K562 (cell line): Measurements from ENCODE around the gene ZDHHC8. TPM values are rescaled to one million over a fixed set of nuclear protein-coding genes. Genes with fewer than 3 reads are reported as not detected.

ENCODE experiments used
- ERF ChIP-seq: fragments of 450-650 bp; formaldehyde crosslinking; IDR thresholded peaks from 2 replicates; pipeline ENCODE4 v1.4.0; 2020; ENCODE audit warnings: mild to moderate bottlenecking, mixed read lengths
- SMARCA5 ChIP-seq: fragments of 450-650 bp; IDR thresholded peaks from 2 replicates; pipeline ENCODE4 v1.6.1; 2016
- SRSF1 ChIP-seq: fragments of 200-400 bp; formaldehyde crosslinking; IDR thresholded peaks from 2 replicates; pipeline ENCODE4 v1.6.1; 2017; ENCODE audit warnings: mild to moderate bottlenecking, low read depth, low read length, moderate library complexity
- WHSC1 ChIP-seq: IDR thresholded peaks from one replicate; pipeline ENCODE4 v1.6.1; 2012; ENCODE audit warnings: low read length, control low read depth, inconsistent platforms
- ZNF263 ChIP-seq: sonication (generic); formaldehyde crosslinking; IDR thresholded peaks from 2 replicates; pipeline ENCODE4 v1.8.0; 2022; ENCODE audit warnings: mild to moderate bottlenecking, missing genetic modification reagents, borderline replicate concordance
- ZNF324 ChIP-seq: fragments of 250-450 bp; sonication (Bioruptor Pico); IDR thresholded peaks from 2 replicates; pipeline ENCODE4 v1.4.0; 2020; ENCODE audit warnings: mild to moderate bottlenecking
- ZNF695 ChIP-seq: fragments of 450-650 bp; formaldehyde crosslinking; IDR thresholded peaks from 2 replicates; pipeline ENCODE4 v1.4.0; 2020; ENCODE audit warnings: mild to moderate bottlenecking, moderate library complexity
- polyA plus RNA-seq, 8 experiments: library from polyadenylated mRNA; depleted of rRNA in 4 of 8; stranded (reverse) in 5 of 8; unstranded in 3 of 8; fragments of >200 nt; fragmentation: Nextera tagmentation in 2 of 8; fragmentation: Illumina TruSeq in 1 of 8; extraction: Ambion mirVana in 2 of 8; extraction: Trizol in 1 of 8; gene quantifications; 2 replicates each; pipeline versions ENCODE4 v1.2.1 to v1.2.3, GENCODE V29; 2011 to 2014; ENCODE audit warnings: inconsistent platforms in 1 of 8, missing spikeins in 1 of 8
- total RNA-seq, 7 experiments: library from RNA; depleted of rRNA in 6 of 7; stranded (reverse); fragments of >200 nt in 6 of 7; fragmentation: Illumina TruSeq in 2 of 7; extraction: Trizol in 2 of 7; gene quantifications; 2 replicates each; pipeline versions ENCODE4 v1.2.1 to v1.2.3, GENCODE V29; 2011 to 2021; ENCODE audit warnings: low replicate concordance in 1 of 7
- TF ChIP-seq, protein P1 (sequence below): fragments of 450-650 bp; formaldehyde crosslinking; IDR thresholded peaks from 2 replicates; pipeline ENCODE4 v1.4.0; 2020; ENCODE audit warnings: mild to moderate bottlenecking, moderate library complexity
- TF ChIP-seq, protein P2 (sequence below), 2 experiments: fragments of 450-650 bp in 1 of 2; sonication (generic) in 1 of 2; formaldehyde crosslinking; conservative IDR thresholded peaks; 2 replicates each; pipeline versions ENCODE4 v1.4.0 to v1.8.1; 2020 to 2022; ENCODE audit warnings: mild to moderate bottlenecking in 1 of 2, missing genetic modification reagents in 1 of 2
- TF ChIP-seq, protein P3 (sequence below): fragments of 250-450 bp; sonication (Bioruptor Pico); IDR thresholded peaks from 2 replicates; pipeline ENCODE4 v1.8.0; 2022; ENCODE audit warnings: inconsistent platforms, mild to moderate bottlenecking, moderate library complexity, borderline replicate concordance
- TF ChIP-seq, protein P4 (sequence below): fragments of 250-450 bp; sonication (Bioruptor Pico); IDR thresholded peaks from 2 replicates; pipeline ENCODE4 v1.8.0; 2022; ENCODE audit warnings: inconsistent platforms
- TF ChIP-seq, protein P5 (sequence below): fragments of 250-450 bp; sonication (Bioruptor Pico); IDR thresholded peaks from 2 replicates; pipeline ENCODE4 v1.5.1; 2021; ENCODE audit warnings: mild to moderate bottlenecking
- TF ChIP-seq, protein P6 (sequence below), 2 experiments: IDR thresholded peaks; 2 replicates each; pipeline ENCODE4 v1.6.1; 2011; ENCODE audit warnings: borderline replicate concordance in 1 of 2, control low read depth in 1 of 2, low read depth in 1 of 2, low read length in 1 of 2, mild to moderate bottlenecking in 1 of 2, mixed read lengths in 1 of 2, moderate library complexity in 1 of 2; ENCODE audit not compliant: insufficient read depth in 1 of 2, insufficient read length in 1 of 2, poor library complexity in 1 of 2, severe bottlenecking in 1 of 2; ENCODE audit errors: extremely low read depth in 1 of 2

The ZDHHC8 gene
- total and polyA plus RNA-seq, 9 of the 15 experiments (the other 6 are each of a cell fraction or from before 2014, with no cell fraction given): 0.04 to 109 (median 16.4) TPM

DNA sequence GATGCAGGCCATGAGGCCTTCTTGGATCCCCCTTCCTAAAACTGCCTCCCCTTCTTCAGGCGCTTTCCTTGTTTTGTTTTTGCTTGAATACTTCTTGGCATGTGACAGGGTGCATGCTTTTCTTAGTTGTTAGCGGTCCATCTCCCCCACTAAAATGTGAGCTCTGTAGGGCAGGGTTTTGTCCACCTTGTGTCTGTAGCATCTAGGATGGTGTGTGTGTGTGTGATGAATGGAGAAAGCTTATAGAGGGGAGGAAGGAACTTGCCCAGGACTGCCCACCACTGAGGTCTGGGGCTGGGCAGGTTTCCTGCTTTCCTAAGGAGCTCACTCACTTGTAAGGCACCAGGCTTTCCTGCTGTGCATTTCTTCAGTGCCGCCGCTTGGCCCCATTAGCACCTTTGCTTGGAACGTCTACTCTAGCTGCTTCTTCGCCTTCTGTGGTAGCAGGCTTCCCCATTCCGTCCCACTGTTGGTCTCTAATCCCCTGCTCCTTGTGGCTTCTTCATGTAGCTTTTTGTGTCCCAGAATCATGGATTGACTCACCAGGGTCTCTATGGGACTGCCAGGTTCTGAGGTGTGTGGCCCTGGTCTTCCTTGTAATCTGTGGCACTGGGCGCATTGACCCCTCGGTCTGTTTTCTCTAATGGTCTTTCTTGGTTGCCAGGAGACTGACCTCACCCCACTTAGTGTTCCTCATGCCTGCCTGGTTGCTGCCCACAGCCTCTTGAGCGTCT lies 48.3 kb upstream of the ZDHHC8 start (continued):
- TF ChIP-seq, protein P1, sequence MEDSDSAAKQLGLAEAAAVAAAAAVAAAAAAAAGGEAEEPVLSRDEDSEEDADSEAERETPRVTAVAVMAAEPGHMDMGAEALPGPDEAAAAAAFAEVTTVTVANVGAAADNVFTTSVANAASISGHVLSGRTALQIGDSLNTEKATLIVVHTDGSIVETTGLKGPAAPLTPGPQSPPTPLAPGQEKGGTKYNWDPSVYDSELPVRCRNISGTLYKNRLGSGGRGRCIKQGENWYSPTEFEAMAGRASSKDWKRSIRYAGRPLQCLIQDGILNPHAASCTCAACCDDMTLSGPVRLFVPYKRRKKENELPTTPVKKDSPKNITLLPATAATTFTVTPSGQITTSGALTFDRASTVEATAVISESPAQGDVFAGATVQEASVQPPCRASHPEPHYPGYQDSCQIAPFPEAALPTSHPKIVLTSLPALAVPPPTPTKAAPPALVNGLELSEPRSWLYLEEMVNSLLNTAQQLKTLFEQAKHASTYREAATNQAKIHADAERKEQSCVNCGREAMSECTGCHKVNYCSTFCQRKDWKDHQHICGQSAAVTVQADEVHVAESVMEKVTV (CRISPR knock-in tag): 0 out of 2 replicates have a peak, but pooled peaks have one; percentile 9
- TF ChIP-seq SRSF1 (no peak), ERF (CRISPR knock-in tag) (peak; percentile 64; the same call in 1 of the 2 replicates), SMARCA5 (no peak), WHSC1 (peak; percentile 69), ZNF695 (CRISPR knock-in tag) (no peak), ZNF324 (no peak), ZNF263 (CRISPR knock-in tag) (no peak)
- TF ChIP-seq, protein P2, sequence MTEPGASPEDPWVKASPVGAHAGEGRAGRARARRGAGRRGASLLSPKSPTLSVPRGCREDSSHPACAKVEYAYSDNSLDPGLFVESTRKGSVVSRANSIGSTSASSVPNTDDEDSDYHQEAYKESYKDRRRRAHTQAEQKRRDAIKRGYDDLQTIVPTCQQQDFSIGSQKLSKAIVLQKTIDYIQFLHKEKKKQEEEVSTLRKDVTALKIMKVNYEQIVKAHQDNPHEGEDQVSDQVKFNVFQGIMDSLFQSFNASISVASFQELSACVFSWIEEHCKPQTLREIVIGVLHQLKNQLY (CRISPR knock-in tag; conservative IDR thresholded peaks at IDR 0.05): 0 out of 4 replicates have a peak, but pooled peaks of 1 of the 2 experiments have one; percentile 67
- TF ChIP-seq, protein P3, sequence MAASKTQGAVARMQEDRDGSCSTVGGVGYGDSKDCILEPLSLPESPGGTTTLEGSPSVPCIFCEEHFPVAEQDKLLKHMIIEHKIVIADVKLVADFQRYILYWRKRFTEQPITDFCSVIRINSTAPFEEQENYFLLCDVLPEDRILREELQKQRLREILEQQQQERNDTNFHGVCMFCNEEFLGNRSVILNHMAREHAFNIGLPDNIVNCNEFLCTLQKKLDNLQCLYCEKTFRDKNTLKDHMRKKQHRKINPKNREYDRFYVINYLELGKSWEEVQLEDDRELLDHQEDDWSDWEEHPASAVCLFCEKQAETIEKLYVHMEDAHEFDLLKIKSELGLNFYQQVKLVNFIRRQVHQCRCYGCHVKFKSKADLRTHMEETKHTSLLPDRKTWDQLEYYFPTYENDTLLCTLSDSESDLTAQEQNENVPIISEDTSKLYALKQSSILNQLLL (CRISPR knock-in tag): no peak; the same call in 1 of the 2 replicates
- TF ChIP-seq, protein P4, sequence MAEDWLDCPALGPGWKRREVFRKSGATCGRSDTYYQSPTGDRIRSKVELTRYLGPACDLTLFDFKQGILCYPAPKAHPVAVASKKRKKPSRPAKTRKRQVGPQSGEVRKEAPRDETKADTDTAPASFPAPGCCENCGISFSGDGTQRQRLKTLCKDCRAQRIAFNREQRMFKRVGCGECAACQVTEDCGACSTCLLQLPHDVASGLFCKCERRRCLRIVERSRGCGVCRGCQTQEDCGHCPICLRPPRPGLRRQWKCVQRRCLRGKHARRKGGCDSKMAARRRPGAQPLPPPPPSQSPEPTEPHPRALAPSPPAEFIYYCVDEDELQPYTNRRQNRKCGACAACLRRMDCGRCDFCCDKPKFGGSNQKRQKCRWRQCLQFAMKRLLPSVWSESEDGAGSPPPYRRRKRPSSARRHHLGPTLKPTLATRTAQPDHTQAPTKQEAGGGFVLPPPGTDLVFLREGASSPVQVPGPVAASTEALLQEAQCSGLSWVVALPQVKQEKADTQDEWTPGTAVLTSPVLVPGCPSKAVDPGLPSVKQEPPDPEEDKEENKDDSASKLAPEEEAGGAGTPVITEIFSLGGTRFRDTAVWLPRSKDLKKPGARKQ (CRISPR knock-in tag): no peak
- TF ChIP-seq, protein P5, sequence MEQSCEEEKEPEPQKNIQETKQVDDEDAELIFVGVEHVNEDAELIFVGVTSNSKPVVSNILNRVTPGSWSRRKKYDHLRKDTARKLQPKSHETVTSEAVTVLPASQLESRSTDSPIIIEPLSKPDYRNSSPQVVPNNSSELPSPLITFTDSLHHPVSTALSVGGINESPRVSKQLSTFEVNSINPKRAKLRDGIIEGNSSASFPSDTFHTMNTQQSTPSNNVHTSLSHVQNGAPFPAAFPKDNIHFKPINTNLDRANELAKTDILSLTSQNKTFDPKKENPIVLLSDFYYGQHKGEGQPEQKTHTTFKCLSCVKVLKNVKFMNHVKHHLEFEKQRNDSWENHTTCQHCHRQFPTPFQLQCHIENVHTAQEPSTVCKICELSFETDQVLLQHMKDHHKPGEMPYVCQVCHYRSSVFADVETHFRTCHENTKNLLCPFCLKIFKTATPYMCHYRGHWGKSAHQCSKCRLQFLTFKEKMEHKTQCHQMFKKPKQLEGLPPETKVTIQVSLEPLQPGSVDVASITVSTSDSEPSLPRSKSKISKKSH: 0 out of 2 replicates have a peak, but pooled peaks have one; percentile 43
- TF ChIP-seq, protein P6, sequence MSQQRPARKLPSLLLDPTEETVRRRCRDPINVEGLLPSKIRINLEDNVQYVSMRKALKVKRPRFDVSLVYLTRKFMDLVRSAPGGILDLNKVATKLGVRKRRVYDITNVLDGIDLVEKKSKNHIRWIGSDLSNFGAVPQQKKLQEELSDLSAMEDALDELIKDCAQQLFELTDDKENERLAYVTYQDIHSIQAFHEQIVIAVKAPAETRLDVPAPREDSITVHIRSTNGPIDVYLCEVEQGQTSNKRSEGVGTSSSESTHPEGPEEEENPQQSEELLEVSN (IDR thresholded peaks at IDR 0.05; ENCODE audit: borderline replicate concordance in 1 of 2, extremely low read depth in 1 of 2, insufficient read depth in 1 of 2, insufficient read length in 1 of 2, low read depth in 1 of 2, low read length in 1 of 2, poor library complexity in 1 of 2, severe bottlenecking in 1 of 2): no peak
